Spleen (tissue), 11 donors: ENCODE data around the gene SPINK8. TPM values are rescaled to one million over a fixed set of nuclear protein-coding genes. Genes with fewer than 3 reads are reported as not detected.
A peak's percentile ranks its signal among the peaks of the same experiment; 100 is the strongest.
"Not testable (repeated sequence)": the region's sequence is repeated elsewhere in the genome, so short reads cannot be mapped to it uniquely, and the experiment has no call there.

Experiments used
- DNase-seq: peaks from one replicate; pipeline ENCODE4 v3.0.0-alpha.2; 2020
- H3K27ac ChIP-seq, 8 donors: fragments of 200-600 bp; sonication (generic) in 7 of 8; 1 replicate in 4 of 8; 2 replicates in 4 of 8; pipeline versions ENCODE4 v1.5.0 to v1.8.0; 2016 to 2021; ENCODE audit warnings: inconsistent platforms in 4 of 8, mild to moderate bottlenecking in 4 of 8, moderate library complexity in 1 of 8
- H3K27me3 ChIP-seq, 7 donors: fragments of 200-600 bp; sonication (generic) in 6 of 7; replicated peaks in 1 of 7; 1 replicate in 4 of 7; 2 replicates in 3 of 7; pipeline versions ENCODE4 v1.5.0 to v1.8.0; 2016 to 2021; ENCODE audit warnings: inconsistent platforms in 3 of 7, mild to moderate bottlenecking in 1 of 7
- H3K36me3 ChIP-seq, 6 donors: fragments of 200-600 bp; sonication (generic) in 5 of 6; 1 replicate in 4 of 6; 2 replicates in 2 of 6; pipeline versions ENCODE4 v1.5.0 to v1.8.0; 2016 to 2021; ENCODE audit warnings: inconsistent platforms in 2 of 6
- H3K4me1 ChIP-seq, 6 donors: fragments of 200-600 bp; sonication (generic) in 5 of 6; 1 replicate in 3 of 6; 2 replicates in 3 of 6; pipeline versions ENCODE4 v1.5.0 to v1.8.0; 2016 to 2021; ENCODE audit warnings: inconsistent platforms in 3 of 6
- H3K4me3 ChIP-seq, 8 donors: fragments of 200-600 bp; sonication (generic) in 7 of 8; 1 replicate in 4 of 8; 2 replicates in 4 of 8; pipeline versions ENCODE4 v1.5.0 to v1.8.0; 2016 to 2021; ENCODE audit warnings: inconsistent platforms in 4 of 8, mild to moderate bottlenecking in 4 of 8, moderate library complexity in 2 of 8
- H3K9me3 ChIP-seq, 8 donors: fragments of 200-600 bp; sonication (generic) in 7 of 8; 1 replicate in 4 of 8; 2 replicates in 4 of 8; pipeline versions ENCODE4 v1.5.0 to v1.8.0; 2016 to 2021; ENCODE audit warnings: inconsistent platforms in 4 of 8
- POLR2A ChIP-seq, 3 donors: fragments of 450-650 bp; IDR thresholded peaks; one replicate each; pipeline ENCODE4 v1.5.1; 2017; ENCODE audit warnings: antibody characterized with exemption in 3 of 3, mild to moderate bottlenecking in 1 of 3
- POLR2AphosphoS5 ChIP-seq, 3 donors: sonication (generic); formaldehyde crosslinking; IDR thresholded peaks; one replicate each; pipeline ENCODE4 v1.5.1; 2017; ENCODE audit warnings: antibody characterized with exemption in 3 of 3
- WGBS, 5 donors: extraction: QIAGEN DNeasy Blood & Tissue Kit in 3 of 5; methylation state at CpG; one replicate each; pipeline versions ENCODE4 v1.1.5 to v1.1.7; 2013 to 2018; 5-methylcytosine and 5-hydroxymethylcytosine counted together
- intact Hi-C: fragments of 100-400 bp; cut with DNase I; formaldehyde crosslinking; loops from one replicate; pipeline ENCODE4 v1.15.0; 2023; ENCODE audit warnings: low total_unique reads
- polyA plus RNA-seq, 3 donors: library from polyadenylated mRNA; stranded (reverse); fragments of 200-250 nt; gene quantifications; one replicate each; pipeline ENCODE4 v1.2.1, GENCODE V29; 2013
- total RNA-seq, 7 donors: library from RNA; depleted of rRNA in 3 of 7; stranded (reverse); fragments of >200 nt in 3 of 7; fragmentation: NEBNext Ultra II Directional in 4 of 7; extraction: Animal tissue kit (Norgen Biotek cat#: 25700) in 4 of 7; gene quantifications; one replicate each; pipeline versions ENCODE4 v1.1.0 to v1.2.1, GENCODE V29; 2016 to 2021
- TF ChIP-seq, protein P1 (sequence below), 11 experiments: fragments of 200-600 bp in 7 of 11; fragments of 450-650 bp in 4 of 11; sonication (generic) in 4 of 11; IDR thresholded peaks in 8 of 11; conservative IDR thresholded peaks in 3 of 11; 1 replicate in 7 of 11; 2 replicates in 4 of 11; pipeline versions ENCODE4 v1.4.0 to v1.8.0; 2016 to 2021; ENCODE audit warnings: antibody characterized with exemption in 11 of 11, inconsistent platforms in 4 of 11, mild to moderate bottlenecking in 1 of 11
- donor health status: healthy with polysubstance abuse.
- donor health status: DM: no; HTN: no; CAD: no; lungs with moderate emphysema.
- donor health status: DM: no; HTN: no; CAD: no.
- donor health status: Bipolar disorder and iron deficiency.
- donor health status: healthy.
- donor health status: DM: no; HTN: no; CAD: no.
- donor health status: DM: yes; HTN: yes; CAD: no.

The SPINK8 gene
- total and polyA plus RNA-seq, 10 donors = 0.35 to 6.1 (median 0.52) TPM; not detected in 7

- DNase-seq = no peak
- 89 to 96% (median 93%) methylated on average over 10 of the region's 10 CpGs for WGBS, 5 donors
- Histone ChIP-seq H3K27me3 (no peaks in the 10 kb centered on the region), H3K4me1 (peaks cover 0 to 6% (median 3%) of the 10 kb centered on the region in 6 donors), H3K4me3 (no peak overlapping the region), H3K9me3 (peaks cover 0 to 5% (median 0%) of the 10 kb centered on the region in 8 donors), H3K36me3 (peaks cover 0 to 25% (median 6%) of the 10 kb centered on the region in 6 donors), H3K27ac (no peak overlapping the region)
- intact Hi-C loops = loop anchor here (10.0 kb wide), 2 partner anchors 160 to 280 kb away; partner anchors contain the start of genes PFKFB4 and PLXNB1
- TF ChIP-seq, protein P1, sequence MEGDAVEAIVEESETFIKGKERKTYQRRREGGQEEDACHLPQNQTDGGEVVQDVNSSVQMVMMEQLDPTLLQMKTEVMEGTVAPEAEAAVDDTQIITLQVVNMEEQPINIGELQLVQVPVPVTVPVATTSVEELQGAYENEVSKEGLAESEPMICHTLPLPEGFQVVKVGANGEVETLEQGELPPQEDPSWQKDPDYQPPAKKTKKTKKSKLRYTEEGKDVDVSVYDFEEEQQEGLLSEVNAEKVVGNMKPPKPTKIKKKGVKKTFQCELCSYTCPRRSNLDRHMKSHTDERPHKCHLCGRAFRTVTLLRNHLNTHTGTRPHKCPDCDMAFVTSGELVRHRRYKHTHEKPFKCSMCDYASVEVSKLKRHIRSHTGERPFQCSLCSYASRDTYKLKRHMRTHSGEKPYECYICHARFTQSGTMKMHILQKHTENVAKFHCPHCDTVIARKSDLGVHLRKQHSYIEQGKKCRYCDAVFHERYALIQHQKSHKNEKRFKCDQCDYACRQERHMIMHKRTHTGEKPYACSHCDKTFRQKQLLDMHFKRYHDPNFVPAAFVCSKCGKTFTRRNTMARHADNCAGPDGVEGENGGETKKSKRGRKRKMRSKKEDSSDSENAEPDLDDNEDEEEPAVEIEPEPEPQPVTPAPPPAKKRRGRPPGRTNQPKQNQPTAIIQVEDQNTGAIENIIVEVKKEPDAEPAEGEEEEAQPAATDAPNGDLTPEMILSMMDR (IDR thresholded peaks at IDR 0.05 in 8 of 11, conservative IDR thresholded peaks at IDR 0.05 in 3 of 11) = no peak
- TF ChIP-seq POLR2AphosphoS5 (IDR thresholded peaks at IDR 0.05) = peak; percentile 8 to 24 (median 23)
Measured at GRCh38 chr3:48274452-48274851, 59.0 kb downstream of the SPINK8 start.

DNA sequence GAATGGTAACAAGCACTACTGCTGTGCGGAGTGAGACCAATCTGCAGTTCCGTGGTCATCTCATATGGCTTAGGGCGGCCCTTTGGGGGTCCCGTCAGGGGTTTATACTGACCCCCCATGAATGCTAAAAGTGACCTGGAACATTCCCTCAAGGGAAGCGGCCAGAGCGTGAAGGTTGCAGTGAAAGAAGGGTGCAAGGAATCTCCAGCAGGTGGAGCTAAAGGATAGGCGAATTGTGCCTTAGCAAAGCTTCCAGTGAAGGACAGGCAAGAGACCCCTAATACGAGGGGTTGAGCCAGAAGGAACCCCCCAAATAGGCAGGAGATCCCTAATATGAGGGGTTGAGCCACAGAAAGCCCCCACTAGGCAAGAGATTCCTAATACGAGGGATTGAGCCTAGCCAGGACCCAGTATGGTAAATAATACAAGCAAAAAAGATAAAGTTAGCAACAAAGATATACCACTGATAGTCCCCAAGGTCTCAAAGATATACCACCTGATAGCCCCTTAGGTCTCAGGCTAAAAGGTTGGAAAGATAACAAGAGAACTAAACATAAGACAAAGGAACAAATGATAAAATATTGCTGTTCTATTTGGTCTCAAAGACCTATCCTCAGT lies 59.8 kb downstream of the SPINK8 start:
- no peak for DNase-seq

GRCh38 chr3:48271763-48272498 lies 61.5 kb downstream of the SPINK8 start:
- Histone ChIP-seq H3K27me3 (no peaks in the 10 kb centered on the region), H3K27ac (no peak overlapping the region), H3K4me3 (no peak overlapping the region), H3K9me3 (peaks cover 0 to 5% (median 0%) of the 10 kb centered on the region in 8 donors), H3K36me3 (peaks cover 0 to 50% (median 14%) of the 10 kb centered on the region in 6 donors), H3K4me1 (peaks cover 0 to 28% (median 13%) of the 10 kb centered on the region in 6 donors)
- DNase-seq = no peak
- TF ChIP-seq, protein P1 (IDR thresholded peaks at IDR 0.05 in 8 of 11, conservative IDR thresholded peaks at IDR 0.05 in 3 of 11) = no peak
- TF ChIP-seq POLR2A (IDR thresholded peaks at IDR 0.05) = no peak
- peak in 2 of 3 donors; percentile 26 to 49 for TF ChIP-seq POLR2AphosphoS5 (IDR thresholded peaks at IDR 0.05)
- intact Hi-C loops = loop anchor here (10.0 kb wide), 2 partner anchors 163 to 283 kb away; partner anchors contain the start of genes PFKFB4 and PLXNB1
- WGBS, 5 donors = 94 to 98% (median 97%) methylated on average over 23 to 38 of the region's 38 CpGs

More for the DNA sequence above, 59.8 kb downstream of the SPINK8 start:
- intact Hi-C loops = loop anchor here (10.0 kb wide), 2 partner anchors 161 to 281 kb away; partner anchors contain the start of genes PFKFB4 and PLXNB1
- H3K27me3 ChIP-seq = no peaks in the 10 kb centered on the region
- H3K36me3 ChIP-seq = peaks cover 0 to 32% (median 9%) of the 10 kb centered on the region in 6 donors
- no peak overlapping the region for H3K27ac ChIP-seq
- peaks cover 0 to 5% (median 0%) of the 10 kb centered on the region in 8 donors for H3K9me3 ChIP-seq
- TF ChIP-seq, protein P1 (IDR thresholded peaks at IDR 0.05 in 8 of 11, conservative IDR thresholded peaks at IDR 0.05 in 3 of 11) = peak; percentile 70 to 89 (median 81)
- TF ChIP-seq POLR2A (IDR thresholded peaks at IDR 0.05) (no peak), POLR2AphosphoS5 (IDR thresholded peaks at IDR 0.05) (peak in 1 of 3 donors; percentile 54)
- WGBS, 5 donors = 14 to 19% (median 17%) methylated on average over 9 of the region's 9 CpGs
- no peak overlapping the region for H3K4me3 ChIP-seq
- H3K4me1 ChIP-seq = peaks cover 0 to 13% (median 3%) of the 10 kb centered on the region in 6 donors

DNA sequence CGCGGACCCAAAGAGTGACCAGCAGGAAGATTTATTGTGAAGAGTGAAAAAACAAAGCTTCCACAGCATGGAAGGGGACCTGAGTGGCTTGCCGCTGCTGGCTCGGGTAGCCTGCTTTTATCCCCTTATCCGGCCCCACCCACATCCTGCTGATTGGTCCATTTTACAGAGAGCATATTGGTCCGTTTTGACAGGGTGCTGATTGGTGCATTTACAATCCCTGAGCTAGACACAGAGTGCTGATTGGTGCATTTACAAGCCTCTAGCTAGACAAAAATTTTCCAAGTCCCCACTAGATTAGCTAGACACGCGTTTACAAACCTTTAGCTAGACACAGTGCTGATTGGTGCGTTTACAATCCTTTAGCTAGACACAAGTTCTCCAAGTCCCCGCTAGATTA lies 62.2 kb downstream of the SPINK8 start:
- intact Hi-C loops = loop anchor here (10.0 kb wide), 2 partner anchors 164 to 284 kb away; partner anchors contain the start of genes PFKFB4 and PLXNB1
- H3K27me3 ChIP-seq = not testable (repeated sequence)

More for the DNA sequence above, 62.2 kb downstream of the SPINK8 start:
- Histone ChIP-seq H3K4me1 (peaks cover 0 to 28% (median 13%) of the 10 kb centered on the region in 6 donors), H3K36me3 (peaks cover 0 to 57% (median 21%) of the 10 kb centered on the region in 6 donors)
- H3K27ac ChIP-seq, DNase-seq, H3K9me3 ChIP-seq, H3K4me3 ChIP-seq: not testable (repeated sequence)
- WGBS, 5 donors = 89 to 94% (median 91%) methylated on average over 10 of the region's 10 CpGs
